GM20431 (cell line): ENCODE data around the gene NAT10.
"Not testable (repeated sequence)": the region's sequence is repeated elsewhere in the genome, so short reads cannot be mapped to it uniquely, and the experiment has no call there.

Experiments used
- in situ Hi-C: fragments of 300-500 bp; cut with MseI, MboI; formaldehyde crosslinking; loops from one replicate; pipeline ENCODE4 v1.15.0; 2020; ENCODE audit warnings: low sequenced_read_pairs; ENCODE audit not compliant: unreplicated experiment

The NAT10 gene

GRCh38 chr11:34105079-34105956 is at the start of gene NAT10:
NAT10 (plus strand) TSS chr11:34105629; CDS start chr11:34108226, 2,597 bp downstream.
- in situ Hi-C loops: no loop called here

GRCh38 chr11:34056672-34057071 is 48.8 kb upstream of the NAT10 start:
- in situ Hi-C loops: no loop called here

- in situ Hi-C loops: no loop called here
Observed at GRCh38 chr11:34063061-34063795, 42.2 kb upstream of the NAT10 start.

- in situ Hi-C loops: no loop called here
Observed at GRCh38 chr11:34064291-34064690, 41.1 kb upstream of the NAT10 start.

- in situ Hi-C loops: no loop called here
Observed at GRCh38 chr11:34065505-34066203, 39.8 kb upstream of the NAT10 start.

GRCh38 chr11:34066766-34067165 is 38.7 kb upstream of the NAT10 start:
- in situ Hi-C loops: not testable (repeated sequence)

GRCh38 chr11:34067383-34068065 is 37.9 kb upstream of the NAT10 start:
- in situ Hi-C loops: no loop called here

- in situ Hi-C loops: no loop called here
Observed at GRCh38 chr11:34068111-34068510, 37.3 kb upstream of the NAT10 start.

GRCh38 chr11:34071306-34071705 is 34.1 kb upstream of the NAT10 start:
- in situ Hi-C loops: not testable (repeated sequence)

GRCh38 chr11:34072041-34072440 is 33.4 kb upstream of the NAT10 start:
- in situ Hi-C loops: no loop called here

GRCh38 chr11:34072832-34073231 is 32.6 kb upstream of the NAT10 start:
- in situ Hi-C loops: no loop called here

GRCh38 chr11:34074391-34074790 is 31.0 kb upstream of the NAT10 start:
- in situ Hi-C loops: no loop called here

GRCh38 chr11:34075178-34075820 is 30.1 kb upstream of the NAT10 start:
- in situ Hi-C loops: no loop called here

- in situ Hi-C loops: no loop called here
Observed at GRCh38 chr11:34080609-34081008, 24.8 kb upstream of the NAT10 start.

- in situ Hi-C loops: no loop called here
Observed at GRCh38 chr11:34084637-34085036, 20.8 kb upstream of the NAT10 start.

- in situ Hi-C loops: no loop called here
Observed at GRCh38 chr11:34086554-34087283, 18.7 kb upstream of the NAT10 start.

- in situ Hi-C loops: no loop called here
Observed at GRCh38 chr11:34091825-34092224, 13.6 kb upstream of the NAT10 start.

GRCh38 chr11:34094900-34095299 is 10.5 kb upstream of the NAT10 start:
- in situ Hi-C loops: not testable (repeated sequence)

GRCh38 chr11:34098813-34099212 is 6.6 kb upstream of the NAT10 start:
- in situ Hi-C loops: no loop called here
